Activated naive CD8-positive, alpha-beta T cell treated with anti-CD3 and anti-CD28 coated beads, Interleukin-2, amount 50 U/mL, for 24 hours (primary cell): Measurements from ENCODE around the gene OCLN.
"Not testable (repeated sequence)": the region's sequence is repeated elsewhere in the genome, so short reads cannot be mapped to it uniquely, and the experiment has no call there.

ENCODE experiments used
- ATAC-seq: fragments of 150-1000 bp; cut with Tn5 transposase; one replicate; pipeline ENCODE4 v1.10.0; 2021
- DNase-seq: peaks from one replicate; pipeline ENCODE4 v3.0.0; 2021
- H3K27ac Mint-ChIP-seq: one replicate; pipeline ENCODE4 v1.8.0; 2021; ENCODE audit warnings: mild to moderate bottlenecking, mixed read lengths
- H3K27me3 Mint-ChIP-seq: one replicate; pipeline ENCODE4 v1.8.0; 2021; ENCODE audit warnings: mixed read lengths
- H3K36me3 Mint-ChIP-seq: one replicate; pipeline ENCODE4 v1.8.0; 2021; ENCODE audit warnings: low read depth, mixed read lengths
- H3K4me1 Mint-ChIP-seq: one replicate; pipeline ENCODE4 v1.8.0; 2021; ENCODE audit warnings: mixed read lengths
- H3K4me3 Mint-ChIP-seq: one replicate; pipeline ENCODE4 v1.8.0; 2021; ENCODE audit warnings: mild to moderate bottlenecking, moderate library complexity, mixed read lengths
- H3K9me3 Mint-ChIP-seq: one replicate; pipeline ENCODE4 v1.8.0; 2021; ENCODE audit warnings: mixed read lengths

Gene OCLN

GRCh38 chr5:69601947-69602346 is 109.4 kb downstream of the OCLN start:
- not testable (repeated sequence) for H3K27me3 Mint-ChIP-seq, H3K4me1 Mint-ChIP-seq, H3K4me3 Mint-ChIP-seq, H3K36me3 Mint-ChIP-seq, DNase-seq, ATAC-seq, H3K27ac Mint-ChIP-seq, H3K9me3 Mint-ChIP-seq

DNA sequence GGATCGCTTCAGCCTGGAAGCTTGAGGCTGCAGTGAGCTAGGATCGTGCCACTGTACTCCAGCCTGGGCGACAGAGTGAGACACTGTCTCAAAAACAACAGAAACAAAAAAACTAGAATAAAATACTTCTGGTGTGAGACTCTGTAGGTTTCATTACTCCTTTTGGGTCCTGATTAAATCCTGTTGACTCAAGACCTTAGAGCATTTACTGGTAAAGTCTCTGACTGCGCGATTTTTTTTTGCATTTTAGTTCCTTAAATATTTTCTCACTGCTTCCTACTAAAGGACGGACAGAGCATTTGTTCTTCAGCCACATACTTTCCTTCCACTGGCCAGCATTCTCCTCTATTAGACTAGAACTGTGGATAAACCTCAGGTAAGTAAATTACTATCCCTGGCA is 114.2 kb downstream of the OCLN start:
- not testable (repeated sequence) for H3K4me1 Mint-ChIP-seq, ATAC-seq, DNase-seq, H3K4me3 Mint-ChIP-seq, H3K36me3 Mint-ChIP-seq, H3K9me3 Mint-ChIP-seq, H3K27ac Mint-ChIP-seq, H3K27me3 Mint-ChIP-seq
